H1 (cell line): ENCODE data around the gene PFKP. TPM values are rescaled to one million over a fixed set of nuclear protein-coding genes. Genes with fewer than 3 reads are reported as not detected.

Experiments used
- CTCF ChIA-PET: fragments of 300-600 bp; sonication (Branson Sonifier 250); formaldehyde crosslinking; loops from one replicate; lab custom pipeline; 2021; ENCODE audit not compliant: partially characterized antibody; lab: Charles Lee
- POLR2A ChIA-PET: fragments of 300-600 bp; sonication (Branson Sonifier 250); formaldehyde crosslinking; loops from one replicate; lab custom pipeline; 2021; ENCODE audit warnings: inconsistent platforms; ENCODE audit not compliant: partially characterized antibody; lab: Charles Lee
- DNase-seq, 2 experiments: peaks; one replicate each; pipeline versions ENCODE4 v3.0.0 to v3.0.0-alpha.2; 2010 to 2022; ENCODE audit warnings: low spot score in 2 of 2, low read depth in 1 of 2, mixed read lengths in 1 of 2
- FAIRE-seq: peaks from 2 replicates; lab custom pipeline; 2011; peaks lifted over from hg19 to GRCh38; lab: Jason Lieb, UNC
- H2AFZ ChIP-seq: 2 replicates; pipeline ENCODE4 v1.8.1; 2012; ENCODE audit warnings: low read length, inconsistent platforms
- H2AK5ac ChIP-seq: 2 replicates; pipeline ENCODE4 v1.6.1; 2013; ENCODE audit warnings: low read depth, low read length
- H2BK120ac ChIP-seq: replicated peaks from 2 replicates; pipeline ENCODE3; 2013; ENCODE audit warnings: low read depth, low read length, inconsistent platforms
- H2BK12ac ChIP-seq: 2 replicates; pipeline ENCODE4 v1.6.1; 2013; ENCODE audit warnings: low read depth, low read length
- H2BK15ac ChIP-seq: 2 replicates; pipeline ENCODE4 v1.6.1; 2013; ENCODE audit warnings: low read length
- H2BK20ac ChIP-seq: 2 replicates; pipeline ENCODE4 v1.6.1; 2013; ENCODE audit warnings: low read length
- H2BK5ac ChIP-seq: 2 replicates; pipeline ENCODE4 v1.6.1; 2013; ENCODE audit warnings: low read depth, low read length
- H3K14ac ChIP-seq: 2 replicates; pipeline ENCODE4 v1.6.1; 2013; ENCODE audit warnings: inconsistent platforms; ENCODE audit not compliant: insufficient read length
- H3K18ac ChIP-seq: 2 replicates; pipeline ENCODE4 v1.6.1; 2013; ENCODE audit warnings: low read length; ENCODE audit errors: extremely low read depth
- H3K23ac ChIP-seq: 2 replicates; pipeline ENCODE4 v1.6.1; 2013; ENCODE audit warnings: inconsistent platforms; ENCODE audit not compliant: insufficient read length
- H3K23me2 ChIP-seq: 2 replicates; pipeline ENCODE4 v1.6.1; 2013; ENCODE audit warnings: low read depth, low read length
- H3K27ac ChIP-seq: 2 replicates; pipeline ENCODE4 v1.6.1; 2011; ENCODE audit warnings: low read depth, low read length, inconsistent platforms
- H3K27me3 ChIP-seq, 4 experiments: replicated peaks in 1 of 4; 1 replicate in 1 of 4; 2 replicates in 3 of 4; pipeline versions ENCODE4 v1.6.1 to v1.8.1; 2011 to 2013; ENCODE audit warnings: low read length in 3 of 4, mild to moderate bottlenecking in 3 of 4, inconsistent platforms in 2 of 4, mixed read lengths in 2 of 4, moderate library complexity in 1 of 4; ENCODE audit not compliant: control insufficient read depth in 3 of 4, insufficient read depth in 3 of 4; ENCODE audit errors: extremely low read depth in 1 of 4
- H3K36me3 ChIP-seq, 4 experiments: 2 replicates each; pipeline versions ENCODE4 v1.6.1 to v1.8.1; 2011 to 2013; ENCODE audit warnings: mild to moderate bottlenecking in 4 of 4, low read length in 3 of 4, moderate library complexity in 2 of 4, control low read depth in 1 of 4, inconsistent platforms in 1 of 4; ENCODE audit not compliant: insufficient read depth in 4 of 4, control insufficient read depth in 2 of 4
- H3K4ac ChIP-seq: replicated peaks from 2 replicates; pipeline ENCODE3; 2013; ENCODE audit warnings: low read length, low read depth, mixed read lengths, inconsistent platforms; ENCODE audit not compliant: insufficient read length
- H3K4me1 ChIP-seq, 4 experiments: replicated peaks in 1 of 4; 1 replicate in 1 of 4; 2 replicates in 3 of 4; pipeline versions ENCODE4 v1.6.1 to v1.8.1; 2011 to 2013; ENCODE audit warnings: low read length in 3 of 4, inconsistent platforms in 2 of 4, mixed read lengths in 1 of 4; ENCODE audit not compliant: insufficient read depth in 4 of 4, control insufficient read depth in 3 of 4
- H3K4me2 ChIP-seq, 2 experiments: 2 replicates each; pipeline versions ENCODE4 v1.6.1 to v1.8.1; 2011 to 2013; ENCODE audit warnings: low read depth in 2 of 2, low read length in 2 of 2, control low read depth in 1 of 2, inconsistent platforms in 1 of 2, mild to moderate bottlenecking in 1 of 2; ENCODE audit not compliant: insufficient read depth in 1 of 2
- H3K4me3 ChIP-seq, 4 experiments: fragments of 200-600, 300-600 bp in 1 of 4; sonication (generic), shearing (Covaris generic), sonication (Bioruptor Twin) in 1 of 4; 2 replicates each; pipeline versions ENCODE4 v1.5.1 to v1.8.1; 2011 to 2016; ENCODE audit warnings: low read length in 4 of 4, low read depth in 3 of 4, control low read depth in 2 of 4, inconsistent platforms in 2 of 4, mild to moderate bottlenecking in 2 of 4, mixed read lengths in 1 of 4, moderate library complexity in 1 of 4; ENCODE audit not compliant: insufficient read depth in 2 of 4; ENCODE audit errors: extremely low read depth in 1 of 4
- H3K56ac ChIP-seq: replicated peaks from 2 replicates; pipeline ENCODE3; 2013; ENCODE audit warnings: low read depth, mild to moderate bottlenecking, mixed read lengths, low read length, inconsistent platforms; ENCODE audit not compliant: insufficient read length
- H3K79me1 ChIP-seq: 2 replicates; pipeline ENCODE4 v1.6.1; 2013; ENCODE audit warnings: low read depth, low read length, control low read depth
- H3K79me2 ChIP-seq, 2 experiments: 2 replicates each; pipeline versions ENCODE4 v1.6.1 to v1.8.1; 2012 to 2013; ENCODE audit warnings: low read length in 2 of 2, mild to moderate bottlenecking in 2 of 2, inconsistent platforms in 1 of 2; ENCODE audit not compliant: insufficient read depth in 2 of 2, control insufficient read depth in 1 of 2
- H3K9ac ChIP-seq, 4 experiments: replicated peaks in 1 of 4; 1 replicate in 1 of 4; 2 replicates in 3 of 4; pipeline versions ENCODE4 v1.6.1 to v1.8.1; 2011 to 2013; ENCODE audit warnings: low read depth in 3 of 4, low read length in 3 of 4, control low read depth in 2 of 4, mild to moderate bottlenecking in 2 of 4, moderate library complexity in 2 of 4, inconsistent platforms in 1 of 4; ENCODE audit errors: extremely low read depth in 1 of 4
- H3K9me3 ChIP-seq, 2 experiments: 2 replicates each; pipeline versions ENCODE4 v1.6.1 to v1.8.1; 2012 to 2013; ENCODE audit warnings: mild to moderate bottlenecking in 2 of 2, moderate library complexity in 2 of 2, control low read depth in 1 of 2, inconsistent platforms in 1 of 2, low read depth in 1 of 2, low read length in 1 of 2, mixed read lengths in 1 of 2; ENCODE audit not compliant: insufficient read depth in 2 of 2
- H4K20me1 ChIP-seq, 2 experiments: replicated peaks in 1 of 2; 2 replicates each; pipeline versions ENCODE3 to v1.8.1; 2011 to 2013; ENCODE audit warnings: inconsistent platforms in 2 of 2, low read length in 2 of 2, mild to moderate bottlenecking in 1 of 2; ENCODE audit not compliant: insufficient read depth in 2 of 2, control insufficient read depth in 1 of 2
- H4K5ac ChIP-seq: 2 replicates; pipeline ENCODE4 v1.6.1; 2013; ENCODE audit warnings: low read length, low read depth, mixed read lengths, inconsistent platforms; ENCODE audit not compliant: insufficient read length
- H4K8ac ChIP-seq: 2 replicates; pipeline ENCODE4 v1.8.0; 2013; ENCODE audit warnings: mild to moderate bottlenecking, moderate library complexity, low read length, inconsistent platforms; ENCODE audit not compliant: insufficient read depth; ENCODE audit errors: extremely low read depth
- H4K91ac ChIP-seq: replicated peaks from 2 replicates; pipeline ENCODE3; 2013; ENCODE audit warnings: low read length, mixed read lengths, inconsistent platforms; ENCODE audit not compliant: insufficient read length
- E2F6 ChIP-seq: IDR thresholded peaks from 2 replicates; pipeline ENCODE4 v1.6.1; 2012; ENCODE audit warnings: inconsistent platforms
- EZH2 ChIP-seq: fragments of 200-600 bp; sonication (generic); IDR thresholded peaks from 2 replicates; pipeline ENCODE4 v1.7.1; 2012; ENCODE audit warnings: low read depth, mild to moderate bottlenecking, moderate library complexity, low read length, inconsistent platforms; ENCODE audit not compliant: severe bottlenecking
- HDAC6 ChIP-seq: IDR thresholded peaks from one replicate; pipeline ENCODE4 v1.7.1; 2012; ENCODE audit warnings: low read depth, mild to moderate bottlenecking, inconsistent platforms, low read length, moderate library complexity
- KDM1A ChIP-seq: fragments of 200-600, 300-600 bp; sonication (generic); IDR thresholded peaks from 2 replicates; pipeline ENCODE4 v1.7.1; 2016; ENCODE audit warnings: mild to moderate bottlenecking, low read length, borderline replicate concordance
- MAX ChIP-seq: IDR thresholded peaks from 2 replicates; pipeline ENCODE4 v1.6.1; 2012; ENCODE audit warnings: inconsistent platforms
- RBBP5 ChIP-seq: IDR thresholded peaks from 2 replicates; pipeline ENCODE4 v1.7.1; 2012; ENCODE audit warnings: low read depth, mild to moderate bottlenecking, inconsistent platforms, low read length, moderate library complexity, borderline replicate concordance
- TBP ChIP-seq: IDR thresholded peaks from 2 replicates; pipeline ENCODE4 v1.6.1; 2011; ENCODE audit warnings: low read depth, low read length, improper control_type of control experiment
- YY1 ChIP-seq: IDR thresholded peaks from 2 replicates; pipeline ENCODE4 v1.6.1; 2011; ENCODE audit warnings: low read depth, mild to moderate bottlenecking, low read length
- WGBS, 2 experiments: shearing (Covaris generic) in 1 of 2; methylation state at CpG; one replicate each; pipeline versions ENCODE4 v1.1.6 to v1.1.7; 2013 to 2015; ENCODE audit warnings: low lambda C conversion rate in 2 of 2, mixed read lengths in 2 of 2, inconsistent platforms in 1 of 2, low coverage in 1 of 2, missing lambda C conversion rate in 1 of 2; ENCODE audit not compliant: insufficient replicate concordance in 2 of 2, insufficient coverage in 1 of 2, insufficient read length in 1 of 2; ENCODE audit errors: extremely low coverage in 1 of 2, missing lambda C conversion rate in 1 of 2; 5-methylcytosine and 5-hydroxymethylcytosine counted together
- polyA plus RNA-seq, 7 experiments: library from polyadenylated mRNA; depleted of rRNA in 3 of 7; stranded (reverse) in 5 of 7; unstranded in 2 of 7; fragments of >200 nt in 5 of 7; fragments of 200-250 nt in 2 of 7; gene quantifications; 1 replicate in 5 of 7; 2 replicates in 1 of 7; 4 replicates in 1 of 7; pipeline versions ENCODE4 v1.2.1 to v1.2.3, GENCODE V29; 2011 to 2013; ENCODE audit warnings: missing spikeins in 2 of 7, mixed read lengths in 2 of 7
- total RNA-seq: library from RNA; stranded (reverse); fragmentation: NEBNext Ultra II Directional; extraction: Animal tissue kit (Norgen Biotek cat#: 25700); gene quantifications from 2 replicates; pipeline ENCODE4 v1.2.1, GENCODE V29; 2021

PFKP gene
- total and polyA plus RNA-seq, 2 of the 8 experiments (the other 6 are each of a cell fraction or from before 2014, with no cell fraction given) = 51.2 to 128 TPM

DNA sequence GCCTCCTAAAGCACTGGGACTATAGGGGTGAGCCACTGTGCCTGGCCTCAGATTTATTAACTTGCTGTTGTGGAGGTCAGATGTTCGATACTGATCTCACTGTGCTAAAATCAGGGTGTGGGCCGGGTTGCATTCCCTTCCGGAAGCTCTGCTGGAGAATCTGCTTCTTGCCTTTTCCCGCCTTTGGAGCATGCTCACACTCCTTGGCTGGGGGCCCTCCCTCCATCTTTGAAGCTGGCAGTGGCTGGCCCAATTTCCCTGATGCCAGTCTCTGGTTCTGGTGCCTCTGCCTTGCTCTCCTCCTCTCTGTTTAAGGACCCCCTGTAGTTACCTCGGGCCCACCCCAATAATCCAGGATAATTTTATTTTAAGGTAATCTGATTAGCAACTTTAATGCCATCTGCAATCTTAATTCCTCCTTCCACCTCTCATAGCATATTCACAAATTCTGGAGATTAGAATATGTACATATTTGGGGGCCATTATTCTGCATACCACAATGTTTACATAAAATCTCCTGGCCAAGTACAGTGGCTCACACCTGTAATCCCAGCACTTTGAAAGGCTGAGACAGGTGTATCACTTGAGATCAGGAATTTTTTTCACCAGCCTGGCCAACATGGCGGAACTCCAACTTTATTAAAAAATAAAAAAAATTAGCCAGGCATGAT, 113.1 kb downstream of the PFKP start:
- no peak for DNase-seq
- ChIA-PET CTCF (interaction anchor here (0.5 to 2.0 kb wide), 3 partner anchors 13 to 132 kb away, joined by 3 to 7 read pairs (median 3); no protein-coding TSS in a partner anchor), POLR2A (interaction anchor here (0.6 to 2.1 kb wide), 2 partner anchors 8 to 880 kb away, joined by 3 to 8 read pairs; partner anchors contain the start of gene PITRM1)
- Histone ChIP-seq H3K56ac (no peak overlapping the region), H3K4ac (no peak overlapping the region), H4K8ac (no peak overlapping the region), H3K4me3 (no peak overlapping the region), H2BK5ac (no peak overlapping the region), H4K91ac (no peak overlapping the region), H3K9ac (no peak overlapping the region), H3K18ac (no peak overlapping the region), H2BK20ac (no peak overlapping the region), H2BK12ac (no peak overlapping the region), H3K23me2 (no peaks in the 10 kb centered on the region; the same call in 1 of the 2 replicates), H3K27me3 (no peaks in the 10 kb centered on the region), H2AFZ (0 out of 2 replicates have a peak overlapping the region, but pooled peaks have one; percentile 37), H3K27ac (no peak overlapping the region), H3K79me2 (no peaks in the 10 kb centered on the region), H4K5ac (no peak overlapping the region), H3K4me1 (no peaks in the 10 kb centered on the region), H3K79me1 (no peaks in the 10 kb centered on the region), H2BK15ac (no peak overlapping the region), H3K9me3 (no peaks in the 10 kb centered on the region; a peak in 1 of 4 replicates), H3K23ac (no peak overlapping the region), H2AK5ac (no peak overlapping the region), H3K4me2 (no peak overlapping the region), H3K14ac (no peak overlapping the region), H2BK120ac (no peak overlapping the region), H4K20me1 (no peaks in the 10 kb centered on the region), H3K36me3 (no peaks in the 10 kb centered on the region)
- WGBS, 2 experiments = 88% methylated on average over 6 of the region's 6 CpGs; no CpG with 5 or more reads in 1 of the 2 experiments
- TF ChIP-seq TBP (no peak), KDM1A (no peak), YY1 (peak; percentile 94), RBBP5 (no peak), E2F6 (peak; percentile 98), HDAC6 (no peak), EZH2 (no peak), MAX (peak; percentile 91)
- FAIRE-seq = no peak
